HEK293 (cell line): Measurements from ENCODE around the gene CLASP1.

Experiments
- CTCF ChIA-PET: fragments of 350-600 bp; formaldehyde crosslinking; extraction: SDS; loops from one replicate; lab custom pipeline; 2021; ENCODE audit warnings: antibody characterized with exemption; lab: Yijun Ruan, JAX
- POLR2A ChIA-PET: fragments of 300-600 bp; formaldehyde crosslinking; extraction: SDS; loops from one replicate; lab custom pipeline; 2020; ENCODE audit warnings: antibody characterized with exemption, inconsistent platforms; lab: Yijun Ruan, JAX
- H3K27ac ChIP-seq: fragments of 200-500 bp; sonication (Bioruptor generic); 2 replicates; pipeline ENCODE4 v1.5.1; 2014; ENCODE audit warnings: low read depth, low read length, control low read depth, inconsistent platforms; ENCODE audit errors: extremely low read depth
- H3K36me3 ChIP-seq, 2 experiments: fragments of 200-500 bp in 1 of 2; sonication (Bioruptor generic) in 1 of 2; 1 replicate in 1 of 2; 2 replicates in 1 of 2; pipeline ENCODE4 v1.5.1; 2014 to 2017; ENCODE audit warnings: inconsistent platforms in 2 of 2, low read length in 2 of 2; ENCODE audit not compliant: control insufficient read depth in 2 of 2, insufficient read depth in 1 of 2
- H3K4me1 ChIP-seq: fragments of 200-500 bp; sonication (Bioruptor generic); 2 replicates; pipeline ENCODE4 v1.5.1; 2014; ENCODE audit warnings: mild to moderate bottlenecking, low read length, inconsistent platforms; ENCODE audit not compliant: control insufficient read depth, insufficient read depth
- H3K4me3 ChIP-seq: 2 replicates; pipeline ENCODE4 v1.5.1; 2011; ENCODE audit warnings: low read depth, mild to moderate bottlenecking, control low read depth, low read length, moderate library complexity
- H3K9me3 ChIP-seq: fragments of 200-500 bp; sonication (Bioruptor generic); 2 replicates; pipeline ENCODE4 v1.5.1; 2014; ENCODE audit warnings: low read depth, low read length, inconsistent platforms; ENCODE audit not compliant: control insufficient read depth, insufficient read depth
- BCL11A ChIP-seq: fragments of 450-650 bp; formaldehyde crosslinking; IDR thresholded peaks from 2 replicates; pipeline ENCODE4 v1.5.1; 2016; ENCODE audit warnings: low read depth, missing biosample characterization, missing genetic modification characterization
- CTCF ChIP-seq: fragments of 450-650 bp; formaldehyde crosslinking; IDR thresholded peaks from 2 replicates; pipeline ENCODE4 v1.5.1; 2016; ENCODE audit warnings: missing biosample characterization, missing genetic modification characterization
- GLIS1 ChIP-seq: fragments of 450-650 bp; formaldehyde crosslinking; IDR thresholded peaks from 2 replicates; pipeline ENCODE4 v1.5.1; 2016; ENCODE audit warnings: missing biosample characterization, missing genetic modification characterization
- HOXC10 ChIP-seq: sonication (generic); formaldehyde crosslinking; IDR thresholded peaks from 2 replicates; pipeline ENCODE4 v1.8.1; 2023; ENCODE audit warnings: mild to moderate bottlenecking, missing genetic modification reagents
- SP3 ChIP-seq: fragments of 450-650 bp; formaldehyde crosslinking; IDR thresholded peaks from 2 replicates; pipeline ENCODE4 v1.5.1; 2016; ENCODE audit warnings: missing biosample characterization, missing genetic modification characterization
- WT1 ChIP-seq: fragments of 450-650 bp; formaldehyde crosslinking; IDR thresholded peaks from 2 replicates; pipeline ENCODE4 v1.5.1; 2016; ENCODE audit warnings: missing biosample characterization, missing genetic modification characterization
- ZBTB17 ChIP-seq: fragments of 450-650 bp; formaldehyde crosslinking; IDR thresholded peaks from 2 replicates; pipeline ENCODE4 v1.5.1; 2016; ENCODE audit warnings: missing biosample characterization, missing genetic modification characterization
- ZBTB21 ChIP-seq: fragments of 450-650 bp; formaldehyde crosslinking; IDR thresholded peaks from 2 replicates; pipeline ENCODE4 v1.5.1; 2017; ENCODE audit warnings: missing biosample characterization, missing genetic modification characterization
- ZBTB6 ChIP-seq: fragments of 450-650 bp; formaldehyde crosslinking; IDR thresholded peaks from 2 replicates; pipeline ENCODE4 v1.5.1; 2017; ENCODE audit warnings: missing biosample characterization, missing genetic modification characterization
- ZNF10 ChIP-seq: fragments of 450-650 bp; formaldehyde crosslinking; IDR thresholded peaks from 2 replicates; pipeline ENCODE4 v1.5.1; 2017; ENCODE audit warnings: missing biosample characterization, missing genetic modification characterization
- ZNF121 ChIP-seq: fragments of 450-650 bp; formaldehyde crosslinking; IDR thresholded peaks from 2 replicates; pipeline ENCODE4 v1.5.1; 2016; ENCODE audit warnings: missing biosample characterization, missing genetic modification characterization
- ZNF157 ChIP-seq: fragments of 450-650 bp; formaldehyde crosslinking; IDR thresholded peaks from 2 replicates; pipeline ENCODE4 v1.5.1; 2016; ENCODE audit warnings: missing biosample characterization, missing genetic modification characterization
- ZNF16 ChIP-seq: fragments of 450-650 bp; formaldehyde crosslinking; IDR thresholded peaks from 2 replicates; pipeline ENCODE4 v1.5.1; 2016; ENCODE audit warnings: low read depth, missing biosample characterization, missing genetic modification characterization
- ZNF280C ChIP-seq: fragments of 450-650 bp; formaldehyde crosslinking; IDR thresholded peaks from 2 replicates; pipeline ENCODE4 v1.5.1; 2016; ENCODE audit warnings: missing biosample characterization, missing genetic modification characterization
- ZNF394 ChIP-seq: fragments of 450-650 bp; formaldehyde crosslinking; IDR thresholded peaks from 2 replicates; pipeline ENCODE4 v1.5.1; 2016; ENCODE audit warnings: missing biosample characterization, missing genetic modification characterization, mild to moderate bottlenecking, moderate library complexity, borderline replicate concordance
- ZNF398 ChIP-seq: fragments of 450-650 bp; formaldehyde crosslinking; IDR thresholded peaks from 2 replicates; pipeline ENCODE4 v1.5.1; 2017; ENCODE audit warnings: missing biosample characterization, missing genetic modification characterization
- ZNF521 ChIP-seq: fragments of 450-650 bp; formaldehyde crosslinking; IDR thresholded peaks from 2 replicates; pipeline ENCODE4 v1.5.1; 2017; ENCODE audit warnings: missing biosample characterization, mild to moderate bottlenecking, missing genetic modification characterization
- ZNF670 ChIP-seq: fragments of 450-650 bp; formaldehyde crosslinking; IDR thresholded peaks from 2 replicates; pipeline ENCODE4 v1.5.1; 2016; ENCODE audit warnings: missing biosample characterization, missing genetic modification characterization, low read depth
- ZNF791 ChIP-seq: fragments of 450-650 bp; formaldehyde crosslinking; IDR thresholded peaks from 2 replicates; pipeline ENCODE4 v1.5.1; 2016; ENCODE audit warnings: missing biosample characterization, missing genetic modification characterization
- TF ChIP-seq, protein P1 (sequence below): fragments of 450-650 bp; formaldehyde crosslinking; IDR thresholded peaks from 2 replicates; pipeline ENCODE4 v1.5.1; 2016; ENCODE audit warnings: missing biosample characterization, missing genetic modification characterization

The CLASP1 gene

DNA sequence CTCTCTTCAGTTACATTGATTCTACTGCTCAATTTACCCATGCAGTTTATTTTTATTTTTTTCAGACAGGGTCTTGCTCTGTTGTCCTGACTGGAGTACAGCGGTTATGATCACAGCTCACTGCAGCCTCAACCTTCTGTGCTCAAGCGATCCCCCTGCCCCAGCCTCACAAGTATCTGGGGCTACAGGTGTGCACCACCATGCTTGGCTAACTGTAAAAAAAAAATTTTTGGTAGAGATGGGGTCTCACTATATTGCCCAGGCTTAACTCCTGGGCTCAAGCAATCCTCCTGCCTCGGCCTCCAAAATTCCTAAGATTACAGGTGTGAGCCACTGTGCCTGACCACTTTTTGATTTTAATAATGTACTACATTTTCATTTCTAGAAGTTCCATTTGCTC is 212.3 kb downstream of the CLASP1 start:
- TF ChIP-seq ZNF398 (tag by site-specific recombination) (no peak), ZNF121 (tag by site-specific recombination) (peak; percentile 54; the same call in 1 of the 2 replicates)
- POLR2A ChIA-PET, result no interaction called here
- Histone ChIP-seq H3K4me1 (no peaks in the 10 kb centered on the region), H3K36me3 (peaks cover 10 to 13% of the 10 kb centered on the region in 2 experiments; a peak in 2 of 3 replicates), H3K9me3 (no peaks in the 10 kb centered on the region), H3K27ac (no peak overlapping the region), H3K4me3 (no peak overlapping the region)
- CTCF ChIA-PET, result interaction anchor here (0.7 kb wide), 1 partner anchor 350 kb away, joined by 6 read pairs; no protein-coding TSS in a partner anchor

GRCh38 chr2:121435790-121436189 is 213.5 kb downstream of the CLASP1 start:
- Histone ChIP-seq H3K4me1 (no peaks in the 10 kb centered on the region; the same call in 1 of the 2 replicates), H3K27ac (no peak overlapping the region), H3K36me3 (peaks cover 5 to 7% of the 10 kb centered on the region in 2 experiments), H3K9me3 (no peaks in the 10 kb centered on the region), H3K4me3 (no peak overlapping the region)
- ChIA-PET CTCF (interaction anchor here (0.7 kb wide), 2 partner anchors 24 to 91 kb away, joined by 3 read pairs; no protein-coding TSS in a partner anchor), POLR2A (no interaction called here)
- TF ChIP-seq HOXC10 (CRISPR knock-in tag) (no peak), ZNF16 (no peak), ZNF394 (no peak), WT1 (no peak), BCL11A (tag by site-specific recombination) (no peak)
- TF ChIP-seq, protein P1, sequence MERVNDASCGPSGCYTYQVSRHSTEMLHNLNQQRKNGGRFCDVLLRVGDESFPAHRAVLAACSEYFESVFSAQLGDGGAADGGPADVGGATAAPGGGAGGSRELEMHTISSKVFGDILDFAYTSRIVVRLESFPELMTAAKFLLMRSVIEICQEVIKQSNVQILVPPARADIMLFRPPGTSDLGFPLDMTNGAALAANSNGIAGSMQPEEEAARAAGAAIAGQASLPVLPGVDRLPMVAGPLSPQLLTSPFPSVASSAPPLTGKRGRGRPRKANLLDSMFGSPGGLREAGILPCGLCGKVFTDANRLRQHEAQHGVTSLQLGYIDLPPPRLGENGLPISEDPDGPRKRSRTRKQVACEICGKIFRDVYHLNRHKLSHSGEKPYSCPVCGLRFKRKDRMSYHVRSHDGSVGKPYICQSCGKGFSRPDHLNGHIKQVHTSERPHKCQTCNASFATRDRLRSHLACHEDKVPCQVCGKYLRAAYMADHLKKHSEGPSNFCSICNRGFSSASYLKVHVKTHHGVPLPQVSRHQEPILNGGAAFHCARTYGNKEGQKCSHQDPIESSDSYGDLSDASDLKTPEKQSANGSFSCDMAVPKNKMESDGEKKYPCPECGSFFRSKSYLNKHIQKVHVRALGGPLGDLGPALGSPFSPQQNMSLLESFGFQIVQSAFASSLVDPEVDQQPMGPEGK (tag by site-specific recombination), result no peak

DNA sequence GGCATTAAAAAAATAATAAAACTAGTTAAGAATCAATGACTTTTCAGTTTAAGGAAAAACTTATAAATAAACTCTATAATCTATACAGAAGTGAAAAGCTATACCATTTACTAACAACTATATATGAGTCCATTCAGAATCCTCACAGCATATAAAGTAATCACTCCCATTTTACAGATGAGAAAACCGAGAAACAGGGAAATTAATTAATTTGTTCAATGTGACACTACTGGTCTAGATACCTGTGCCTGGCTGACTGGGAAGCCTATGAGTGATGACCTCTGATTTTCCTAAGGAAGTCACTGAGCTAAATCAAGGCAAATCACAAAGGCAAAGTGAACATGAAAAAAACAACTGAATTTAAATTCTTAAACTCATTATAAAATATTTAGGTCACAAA is 218.0 kb downstream of the CLASP1 start:
- CTCF ChIA-PET, result interaction anchor here (0.6 to 1.0 kb wide), 5 partner anchors 12 to 334 kb away, joined by 3 to 6 read pairs (median 4); no protein-coding TSS in a partner anchor
- no peak overlapping the region for H3K27ac ChIP-seq
- no peak for TF ChIP-seq ZNF521 (tag by site-specific recombination)
- no peak for TF ChIP-seq ZNF157 (tag by site-specific recombination)
- TF ChIP-seq ZBTB6, result no peak
- no peak for TF ChIP-seq ZNF791 (tag by site-specific recombination)
- TF ChIP-seq CTCF, result no peak
- TF ChIP-seq GLIS1 (tag by site-specific recombination), result no peak
- no peak for TF ChIP-seq ZNF10 (tag by site-specific recombination)
- TF ChIP-seq ZBTB21 (tag by site-specific recombination), result no peak
- TF ChIP-seq ZNF280C (tag by site-specific recombination), result no peak
- no peak for TF ChIP-seq ZNF670 (tag by site-specific recombination)
- no peak for TF ChIP-seq SP3 (tag by site-specific recombination)
- no peak for TF ChIP-seq ZBTB17 (tag by site-specific recombination)

More for the DNA sequence above, 218.0 kb downstream of the CLASP1 start:
- POLR2A ChIA-PET, result no interaction called here
- H3K4me3 ChIP-seq, result no peak overlapping the region
- H3K9me3 ChIP-seq, result no peaks in the 10 kb centered on the region
- no peaks in the 10 kb centered on the region; the same call in 1 of the 2 replicates for H3K4me1 ChIP-seq
- peaks cover 13 to 26% of the 10 kb centered on the region in 2 experiments for H3K36me3 ChIP-seq
